SKM-1 (cell line): ENCODE measurements around the gene PPP2CA.

Source experiments
- DNase-seq: peaks from one replicate; lab custom pipeline; 2025; ENCODE audit not compliant: unreplicated experiment; lab: John Stamatoyannopoulos, UW

Gene PPP2CA

GRCh38 chr5:134149571-134150303, 76.1 kb downstream of the PPP2CA start:
- DNase-seq, result no peak

- no peak for DNase-seq
Measured at GRCh38 chr5:134148986-134149539, 76.8 kb downstream of the PPP2CA start.

GRCh38 chr5:134148316-134148715, 77.6 kb downstream of the PPP2CA start:
- no peak for DNase-seq

GRCh38 chr5:134146651-134147518, 79.0 kb downstream of the PPP2CA start:
- DNase-seq, result no peak

GRCh38 chr5:134145779-134146581, 79.9 kb downstream of the PPP2CA start:
- peak; percentile 39 for DNase-seq

GRCh38 chr5:134145041-134145757, 80.7 kb downstream of the PPP2CA start:
- peak; percentile 3 for DNase-seq
